ENCODE data around the gene RPL21.
"Not testable (repeated sequence)": the region's sequence is repeated elsewhere in the genome, so short reads cannot be mapped to it uniquely, and the experiment has no call there.

RPL21 gene

DNA sequence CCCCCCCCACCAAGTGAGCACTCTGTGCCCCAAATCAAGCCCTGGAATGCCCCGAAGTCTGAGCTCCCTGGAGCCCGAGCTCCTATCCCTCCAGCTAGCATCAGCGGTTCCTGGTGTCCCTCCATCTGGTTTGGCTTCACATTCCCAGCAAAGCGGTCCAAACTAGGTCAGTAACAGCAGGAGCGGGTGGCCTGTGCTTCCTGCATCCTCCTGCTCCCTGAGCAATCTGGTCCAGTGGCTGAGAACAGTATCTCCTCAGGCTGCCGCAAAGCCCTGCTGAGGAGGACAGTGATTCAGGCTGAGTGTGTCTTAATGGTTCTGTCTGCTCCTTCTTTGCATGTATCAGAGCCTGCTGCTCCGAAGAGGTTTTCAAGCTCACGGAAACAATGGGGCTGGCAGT is 45.1 kb downstream of the RPL21 start:
- no peak overlapping the region for H3K27ac ChIP-seq (ENCODE audit: low read depth, low read length)
- H3K4me3 ChIP-seq (ENCODE audit: low read depth in 1 of 2, low read length in 2 of 2) = no peak overlapping the region
- H3K9me3 ChIP-seq (ENCODE audit: control insufficient read depth in 1 of 2, low read length in 2 of 2) = no peaks in the 10 kb centered on the region
- H3K27me3 ChIP-seq (ENCODE audit: control insufficient read depth in 1 of 2, insufficient read depth in 2 of 2, low read length in 2 of 2) = no peaks in the 10 kb centered on the region
- H3K4me1 ChIP-seq (ENCODE audit: control insufficient read depth in 1 of 2, insufficient read depth in 2 of 2, low read length in 2 of 2) = peaks cover 0 to 7% of the 10 kb centered on the region in 2 donors
- H3K36me3 ChIP-seq (ENCODE audit: control insufficient read depth in 1 of 2, insufficient read depth in 2 of 2, low read length in 2 of 2) = no peaks in the 10 kb centered on the region
- H3K9ac ChIP-seq (ENCODE audit: low read depth in 1 of 2, low read length in 2 of 2) = no peak overlapping the region

DNA sequence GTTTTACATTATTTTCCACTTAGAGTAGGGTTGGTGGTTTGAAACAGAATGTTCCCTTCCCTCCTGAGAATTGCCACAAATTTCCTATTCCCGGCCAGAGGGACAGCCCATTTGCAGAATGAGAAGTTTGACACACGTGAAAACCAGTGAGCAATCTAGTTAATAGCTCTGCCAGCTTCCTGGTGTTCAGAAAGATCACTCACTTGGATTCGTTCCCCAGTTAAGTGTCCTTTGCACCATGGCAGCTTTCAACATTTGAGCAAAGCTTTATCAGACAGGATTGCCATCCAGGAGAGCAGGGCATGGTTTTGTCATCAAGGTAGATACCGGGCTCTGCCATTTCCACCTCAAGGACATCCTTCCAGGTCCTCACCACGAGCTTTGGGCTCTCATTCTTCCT is 47.5 kb downstream of the RPL21 start:
- no peak overlapping the region for H3K27ac ChIP-seq (ENCODE audit: low read depth, low read length)
- H3K4me3 ChIP-seq (ENCODE audit: low read depth in 1 of 2, low read length in 2 of 2) = no peak overlapping the region
- no peaks in the 10 kb centered on the region for H3K36me3 ChIP-seq (ENCODE audit: control insufficient read depth in 1 of 2, insufficient read depth in 2 of 2, low read length in 2 of 2)
- peaks cover 0 to 7% of the 10 kb centered on the region in 2 donors for H3K4me1 ChIP-seq (ENCODE audit: control insufficient read depth in 1 of 2, insufficient read depth in 2 of 2, low read length in 2 of 2)
- no peaks in the 10 kb centered on the region for H3K9me3 ChIP-seq (ENCODE audit: control insufficient read depth in 1 of 2, low read length in 2 of 2)
- no peaks in the 10 kb centered on the region for H3K27me3 ChIP-seq (ENCODE audit: control insufficient read depth in 1 of 2, insufficient read depth in 2 of 2, low read length in 2 of 2)
- H3K9ac ChIP-seq (ENCODE audit: low read depth in 1 of 2, low read length in 2 of 2) = no peak overlapping the region

DNA sequence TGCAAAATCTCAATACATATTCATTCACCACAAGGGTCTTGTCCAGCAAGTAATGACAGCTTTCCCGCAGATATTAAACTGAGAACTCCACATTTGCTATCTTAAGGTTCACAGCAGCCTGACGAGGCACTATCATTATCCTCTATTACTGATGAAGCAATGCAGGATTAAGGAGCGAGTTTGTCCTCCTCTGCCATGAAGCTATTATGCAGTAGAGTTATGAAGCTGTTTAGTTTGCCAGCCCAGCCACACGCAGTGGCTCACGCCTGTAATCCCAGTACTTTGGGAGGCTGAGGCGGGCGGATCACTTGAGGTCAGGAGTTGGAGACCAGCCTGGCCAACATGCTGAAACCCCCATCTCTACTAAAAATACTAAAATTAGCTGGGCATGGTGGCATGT is 49.0 kb downstream of the RPL21 start:
- H3K4me3 ChIP-seq (ENCODE audit: low read depth in 1 of 2, low read length in 2 of 2); H3K27ac ChIP-seq (ENCODE audit: low read depth, low read length); H3K27me3 ChIP-seq (ENCODE audit: control insufficient read depth in 1 of 2, insufficient read depth in 2 of 2, low read length in 2 of 2); H3K9me3 ChIP-seq (ENCODE audit: control insufficient read depth in 1 of 2, low read length in 2 of 2); H3K36me3 ChIP-seq (ENCODE audit: control insufficient read depth in 1 of 2, insufficient read depth in 2 of 2, low read length in 2 of 2); H3K9ac ChIP-seq (ENCODE audit: low read depth in 1 of 2, low read length in 2 of 2); H3K4me1 ChIP-seq (ENCODE audit: control insufficient read depth in 1 of 2, insufficient read depth in 2 of 2, low read length in 2 of 2): not testable (repeated sequence)

DNA sequence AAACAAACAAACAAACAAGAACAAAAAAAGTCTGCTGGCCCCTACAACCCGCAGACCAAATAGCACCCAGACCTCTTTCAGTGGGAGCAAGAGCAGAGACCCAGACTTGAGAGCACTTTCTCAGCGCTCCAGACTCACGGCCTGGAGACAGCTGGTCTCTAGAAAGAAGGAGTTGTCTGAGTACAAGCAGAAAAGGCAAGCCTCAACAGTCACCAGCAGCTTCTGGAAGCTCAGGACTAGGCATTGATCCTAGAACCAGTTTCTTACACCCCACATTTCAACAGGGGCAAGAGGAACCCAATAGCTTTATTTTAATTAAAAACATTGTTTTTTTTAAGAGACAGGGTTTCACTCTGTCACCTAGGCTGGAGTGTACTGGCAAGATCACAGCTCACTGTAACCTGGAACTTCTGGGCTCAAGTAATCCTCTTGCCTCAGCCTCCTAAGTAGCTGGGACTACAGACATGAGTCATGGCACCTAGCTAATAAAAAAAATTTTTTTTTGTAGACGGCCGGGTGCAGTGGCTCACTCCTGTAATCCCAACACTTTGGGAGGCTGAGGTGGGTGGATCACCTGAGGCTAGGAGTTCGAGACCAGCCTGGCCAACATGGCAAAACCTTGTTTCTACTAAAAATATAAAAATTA is 49.7 kb downstream of the RPL21 start:
- Histone ChIP-seq H3K9ac (ENCODE audit: low read depth in 1 of 2, low read length in 2 of 2) (no peak overlapping the region), H3K9me3 (ENCODE audit: control insufficient read depth in 1 of 2, low read length in 2 of 2) (no peaks in the 10 kb centered on the region), H3K27ac (ENCODE audit: low read depth, low read length) (no peak overlapping the region), H3K4me1 (ENCODE audit: control insufficient read depth in 1 of 2, insufficient read depth in 2 of 2, low read length in 2 of 2) (peaks cover 0 to 7% of the 10 kb centered on the region in 2 donors), H3K4me3 (ENCODE audit: low read depth in 1 of 2, low read length in 2 of 2) (no peak overlapping the region), H3K27me3 (ENCODE audit: control insufficient read depth in 1 of 2, insufficient read depth in 2 of 2, low read length in 2 of 2) (no peaks in the 10 kb centered on the region), H3K36me3 (ENCODE audit: control insufficient read depth in 1 of 2, insufficient read depth in 2 of 2, low read length in 2 of 2) (no peaks in the 10 kb centered on the region)

DNA sequence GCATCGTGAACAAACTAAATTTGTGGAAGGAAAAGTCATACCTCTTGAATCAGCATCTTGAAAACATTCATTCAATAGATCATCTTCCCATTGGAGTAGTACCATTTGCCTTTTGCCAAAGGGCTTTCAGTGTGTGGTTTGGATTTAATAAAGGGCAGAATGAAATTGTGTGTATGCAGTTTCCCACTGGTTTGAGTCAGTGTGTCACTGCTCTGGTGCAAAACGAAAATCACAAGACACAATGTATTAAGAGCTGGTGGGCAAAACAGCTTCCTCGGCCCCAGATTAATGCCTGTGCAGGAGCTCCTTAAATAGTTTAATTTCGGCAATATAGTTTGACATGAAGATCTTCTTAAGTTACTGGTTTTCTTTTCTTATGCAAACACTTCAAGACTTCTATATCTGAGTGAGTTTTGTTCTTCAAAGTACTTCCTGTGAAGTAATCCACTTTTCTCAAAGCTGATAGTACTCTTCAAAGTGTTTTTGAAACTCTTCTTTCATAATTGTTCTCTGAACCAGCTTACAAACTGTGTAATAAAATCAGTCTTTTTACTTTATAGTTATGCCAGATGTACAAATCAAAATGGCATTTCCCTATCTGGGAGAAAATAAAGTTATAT is 51.4 kb downstream of the RPL21 start:
- Histone ChIP-seq H3K27ac (ENCODE audit: low read depth, low read length) (no peak overlapping the region), H3K4me1 (ENCODE audit: control insufficient read depth in 1 of 2, insufficient read depth in 2 of 2, low read length in 2 of 2) (peaks cover 0 to 7% of the 10 kb centered on the region in 2 donors), H3K9ac (ENCODE audit: low read depth in 1 of 2, low read length in 2 of 2) (no peak overlapping the region), H3K27me3 (ENCODE audit: control insufficient read depth in 1 of 2, insufficient read depth in 2 of 2, low read length in 2 of 2) (no peaks in the 10 kb centered on the region), H3K36me3 (ENCODE audit: control insufficient read depth in 1 of 2, insufficient read depth in 2 of 2, low read length in 2 of 2) (no peaks in the 10 kb centered on the region), H3K4me3 (ENCODE audit: low read depth in 1 of 2, low read length in 2 of 2) (no peak overlapping the region), H3K9me3 (ENCODE audit: control insufficient read depth in 1 of 2, low read length in 2 of 2) (no peaks in the 10 kb centered on the region)

- peaks cover 0 to under 1% of the 10 kb centered on the region in 2 donors for H3K4me1 ChIP-seq (ENCODE audit: control insufficient read depth in 1 of 2, insufficient read depth in 2 of 2, low read length in 2 of 2)
- no peak overlapping the region for H3K4me3 ChIP-seq (ENCODE audit: low read depth in 1 of 2, low read length in 2 of 2)
- H3K9ac ChIP-seq (ENCODE audit: low read depth in 1 of 2, low read length in 2 of 2) = no peak overlapping the region
- H3K27me3 ChIP-seq (ENCODE audit: control insufficient read depth in 1 of 2, insufficient read depth in 2 of 2, low read length in 2 of 2) = no peaks in the 10 kb centered on the region
- no peak overlapping the region for H3K27ac ChIP-seq (ENCODE audit: low read depth, low read length)
- H3K9me3 ChIP-seq (ENCODE audit: control insufficient read depth in 1 of 2, low read length in 2 of 2) = no peaks in the 10 kb centered on the region
- H3K36me3 ChIP-seq (ENCODE audit: control insufficient read depth in 1 of 2, insufficient read depth in 2 of 2, low read length in 2 of 2) = no peaks in the 10 kb centered on the region
Observed at GRCh38 chr13:27304099-27304498, 52.7 kb downstream of the RPL21 start.

DNA sequence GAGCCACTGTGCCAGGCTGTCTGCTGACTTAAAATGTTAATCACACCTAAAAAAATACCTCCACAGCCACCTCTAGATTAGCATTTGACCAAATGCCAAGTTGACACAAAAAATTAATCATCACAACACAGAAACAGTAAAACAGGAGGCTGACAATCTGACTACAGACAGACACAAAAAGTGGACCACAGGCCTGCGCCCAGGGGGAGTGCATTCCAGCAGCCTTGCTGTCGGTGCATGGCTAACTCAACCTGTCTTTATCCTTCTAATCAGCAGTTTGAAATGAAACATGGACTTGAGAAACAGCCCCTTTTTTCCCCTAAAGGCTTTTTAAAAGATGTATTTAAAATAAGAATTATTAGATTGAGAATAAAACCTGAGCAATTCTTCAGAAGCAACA is 53.3 kb downstream of the RPL21 start:
- Histone ChIP-seq H3K9me3 (ENCODE audit: control insufficient read depth in 1 of 2, low read length in 2 of 2) (no peaks in the 10 kb centered on the region), H3K4me1 (ENCODE audit: control insufficient read depth in 1 of 2, insufficient read depth in 2 of 2, low read length in 2 of 2) (peaks cover 0 to 5% of the 10 kb centered on the region in 2 donors), H3K9ac (ENCODE audit: low read depth in 1 of 2, low read length in 2 of 2) (no peak overlapping the region), H3K27me3 (ENCODE audit: control insufficient read depth in 1 of 2, insufficient read depth in 2 of 2, low read length in 2 of 2) (no peaks in the 10 kb centered on the region), H3K4me3 (ENCODE audit: low read depth in 1 of 2, low read length in 2 of 2) (no peak overlapping the region), H3K36me3 (ENCODE audit: control insufficient read depth in 1 of 2, insufficient read depth in 2 of 2, low read length in 2 of 2) (no peaks in the 10 kb centered on the region), H3K27ac (ENCODE audit: low read depth, low read length) (no peak overlapping the region)
